GM12878 (cell line): ENCODE data around the gene ADIPOR1. TPM values are rescaled to one million over a fixed set of nuclear protein-coding genes. Genes with fewer than 3 reads are reported as not detected.

Experiments used
- ATAC-seq: fragments of 200-7000 bp; cut with Tn5 transposase; 3 replicates; pipeline ENCODE4 v1.9.1; 2020; ENCODE audit warnings: mild to moderate bottlenecking, moderate library complexity
- BruUV-seq: library from RNA; stranded (reverse); fragments of 400-500 nt; replicated peaks from 2 replicates; lab custom pipeline; 2021; lab: Mats Ljungman, UMichigan
- CTCF ChIA-PET: fragments of 300-600 bp; sonication (Branson Sonifier 250); formaldehyde crosslinking; extraction: SDS; loops from one replicate; lab custom pipeline; 2021; ENCODE audit warnings: inconsistent platforms; lab: Yijun Ruan, JAX
- POLR2A ChIA-PET: fragments of 350-600 bp; formaldehyde crosslinking; extraction: SDS; loops from one replicate; lab custom pipeline; 2021; ENCODE audit warnings: inconsistent platforms; lab: Charles Lee
- RAD21 ChIA-PET: fragments of 300-600 bp; sonication (Branson Sonifier 250); formaldehyde crosslinking; loops from one replicate; lab custom pipeline; 2023; ENCODE audit warnings: antibody characterized with exemption; ENCODE audit not compliant: unreplicated experiment; lab: Charles Lee
- SMC1A ChIA-PET: fragments of 300-600 bp; sonication (Branson Sonifier 250); formaldehyde crosslinking; loops from one replicate; lab custom pipeline; 2023; ENCODE audit not compliant: unreplicated experiment, uncharacterized antibody; lab: Charles Lee
- DNase-seq: peaks from one replicate; pipeline ENCODE4 v3.0.0-alpha.2; 2011; ENCODE audit warnings: low read depth, low spot score
- FAIRE-seq: peaks from 3 replicates; lab custom pipeline; 2011; peaks lifted over from hg19 to GRCh38; lab: Jason Lieb, UNC
- H2AFZ ChIP-seq: 2 replicates; pipeline ENCODE4 v1.6.0; 2011; ENCODE audit warnings: low read depth, low read length, control low read depth; ENCODE audit not compliant: control insufficient read depth
- H3K27ac ChIP-seq: 2 replicates; pipeline ENCODE4 v1.5.1; 2011; ENCODE audit warnings: control low read depth; ENCODE audit not compliant: control insufficient read depth, insufficient read depth
- H3K27me3 ChIP-seq, 2 experiments: replicated peaks in 1 of 2; 2 replicates each; pipeline versions ENCODE4 v1.6.0 to v1.6.1; 2011; ENCODE audit warnings: low read length in 1 of 2; ENCODE audit not compliant: control insufficient read depth in 2 of 2, insufficient read depth in 2 of 2
- H3K36me3 ChIP-seq, 2 experiments: 2 replicates each; pipeline ENCODE4 v1.5.1; 2011; ENCODE audit warnings: low read length in 1 of 2; ENCODE audit not compliant: control insufficient read depth in 2 of 2, insufficient read depth in 2 of 2
- H3K4me1 ChIP-seq: 2 replicates; pipeline ENCODE4 v1.6.1; 2011; ENCODE audit warnings: mild to moderate bottlenecking, low read length, moderate library complexity, mixed read lengths; ENCODE audit not compliant: control insufficient read depth, insufficient read depth
- H3K4me2 ChIP-seq: 2 replicates; pipeline ENCODE4 v1.6.0; 2011; ENCODE audit warnings: control low read depth; ENCODE audit not compliant: control insufficient read depth, insufficient read depth
- H3K4me3 ChIP-seq: fragments of 200-600 bp; sonication (generic); 2 replicates; pipeline ENCODE4 v1.5.1; 2016
- H3K79me2 ChIP-seq: 2 replicates; pipeline ENCODE4 v1.6.0; 2011; ENCODE audit warnings: low read length; ENCODE audit not compliant: control insufficient read depth, insufficient read depth
- H3K9ac ChIP-seq: 2 replicates; pipeline ENCODE4 v1.8.0; 2011; ENCODE audit warnings: low read length, control low read depth, mixed read lengths; ENCODE audit not compliant: control insufficient read depth, insufficient read depth
- H3K9me3 ChIP-seq: replicated peaks from 3 replicates; pipeline ENCODE4 v1.5.1; 2011; ENCODE audit warnings: mild to moderate bottlenecking, low read length; ENCODE audit not compliant: control insufficient read depth, insufficient read depth
- H4K20me1 ChIP-seq: 2 replicates; pipeline ENCODE4 v1.6.0; 2011; ENCODE audit not compliant: control insufficient read depth, insufficient read depth
- BCL11A ChIP-seq: IDR thresholded peaks from 2 replicates; pipeline ENCODE4 v1.6.1; 2011; ENCODE audit warnings: low read depth, low read length
- CBX3 ChIP-seq: fragments of 200-600 bp; sonication (generic); IDR thresholded peaks from 2 replicates; pipeline ENCODE4 v1.6.1; 2016; ENCODE audit warnings: low read depth, borderline replicate concordance
- SRF ChIP-seq, 2 experiments: IDR thresholded peaks; 2 replicates each; pipeline ENCODE4 v1.6.1; 2011; ENCODE audit warnings: low read depth in 2 of 2, low read length in 2 of 2, mild to moderate bottlenecking in 1 of 2, moderate library complexity in 1 of 2
- WGBS: methylation state at CpG from one replicate; pipeline ENCODE4 v1.1.6; 2016; ENCODE audit warnings: low lambda C conversion rate; ENCODE audit not compliant: insufficient replicate concordance, insufficient coverage; ENCODE audit errors: missing lambda C conversion rate; 5-methylcytosine and 5-hydroxymethylcytosine counted together
- in situ Hi-C: fragments of 300-500 bp; cut with MboI; formaldehyde crosslinking; loops from 9 replicates; pipeline ENCODE4 v1.14.3; 2018; ENCODE audit warnings: mixed read lengths
- intact Hi-C: fragments of 100-400 bp; cut with micrococcal nuclease; formaldehyde crosslinking; loops from one replicate; pipeline ENCODE4 v1.14.2; 2022; ENCODE audit not compliant: unreplicated experiment
- polyA plus RNA-seq, 11 experiments: library from polyadenylated mRNA; depleted of rRNA in 4 of 11; unstranded in 6 of 11; stranded (reverse) in 5 of 11; fragments of >200 nt; fragmentation: Nextera tagmentation in 4 of 11; fragmentation: Illumina TruSeq in 1 of 11; extraction: Ambion mirVana in 4 of 11; extraction: Trizol in 1 of 11; gene quantifications; 1 replicate in 1 of 11; 2 replicates in 10 of 11; pipeline versions ENCODE4 v1.2.1 to v1.2.3, GENCODE V29; 2011 to 2016; ENCODE audit warnings: inconsistent platforms in 2 of 11, missing spikeins in 2 of 11, low read depth in 1 of 11
- total RNA-seq, 4 experiments: library from RNA; depleted of rRNA in 3 of 4; stranded (reverse); fragments of >200 nt in 3 of 4; fragmentation: Illumina TruSeq in 1 of 4; extraction: Trizol in 1 of 4; gene quantifications; 2 replicates each; pipeline versions ENCODE4 v1.2.1 to v1.2.3, GENCODE V29; 2013 to 2021

ADIPOR1 gene
- total and polyA plus RNA-seq, 10 of the 15 experiments (the other 5 are each of a cell fraction or from before 2014, with no cell fraction given): 18.4 to 122 (median 65.6) TPM

- H2AFZ ChIP-seq: no peak overlapping the region
- DNase-seq (no peak), FAIRE-seq (no peak), ATAC-seq (no peak)
- CTCF ChIA-PET: interaction anchor here (0.6 kb wide), 1 partner anchor 12 kb away, joined by 3 read pairs; no protein-coding TSS in a partner anchor
- POLR2A ChIA-PET: no interaction called here
- peak overlapping the region; percentile 56 for H3K4me2 ChIP-seq
- RAD21 ChIA-PET: no interaction called here
- H3K4me3 ChIP-seq: peak overlapping the region; percentile 89
- H3K9ac ChIP-seq: peak overlapping the region; percentile 86
- no peaks in the 10 kb centered on the region for H3K27me3 ChIP-seq
- TSS peak; percentile 58 for BruUV-seq
- SMC1A ChIA-PET: no interaction called here
- no peak for TF ChIP-seq SRF (IDR thresholded peaks at IDR 0.05; ENCODE audit: low read depth in 2 of 2, low read length in 2 of 2)
- no peaks in the 10 kb centered on the region for H3K9me3 ChIP-seq
- WGBS: 86% methylated on average over 6 of the region's 6 CpGs
- H3K36me3 ChIP-seq: no peaks in the 10 kb centered on the region; a peak in 1 of 4 replicates
- in situ Hi-C loops: no loop called here
- peaks cover 10% of the 10 kb centered on the region; the same call in 1 of the 2 replicates for H3K4me1 ChIP-seq
- no peaks in the 10 kb centered on the region for H4K20me1 ChIP-seq
- intact Hi-C loops: no loop called here
- peaks cover 52% of the 10 kb centered on the region for H3K79me2 ChIP-seq
- no peak overlapping the region for H3K27ac ChIP-seq
Measured at GRCh38 chr1:202956969-202957368, 1.1 kb downstream of the ADIPOR1 start.

GRCh38 chr1:202954057-202954745 is 3.9 kb downstream of the ADIPOR1 start:
- CTCF ChIA-PET: interaction anchor here (0.7 to 2.3 kb wide), 7 partner anchors 9 to 313 kb away, joined by 3 to 10 read pairs (median 4); no protein-coding TSS in a partner anchor
- POLR2A ChIA-PET: interaction anchor here (0.7 to 1.7 kb wide), 6 partner anchors 10 to 66 kb away, joined by 3 to 6 read pairs (median 3); partner anchors contain the start of genes KLHL12 and RABIF
- BruUV-seq: no TSS peak
- H3K4me3 ChIP-seq: no peak overlapping the region
- DNase-seq (no peak), ATAC-seq (no peak)
- H4K20me1 ChIP-seq: no peaks in the 10 kb centered on the region
- WGBS: 77% methylated on average over 6 of the region's 6 CpGs
- no peaks in the 10 kb centered on the region for H3K27me3 ChIP-seq
- H3K27ac ChIP-seq: no peak overlapping the region
- in situ Hi-C loops (no loop called here), intact Hi-C loops (no loop called here)
- peaks cover 10% of the 10 kb centered on the region; the same call in 1 of the 2 replicates for H3K4me1 ChIP-seq
- no peaks in the 10 kb centered on the region; a peak in 2 of 4 replicates for H3K36me3 ChIP-seq
- TF ChIP-seq BCL11A (no peak), CBX3 (no peak)
- TF ChIP-seq, all 136 proteins: peak for 0
- Histone ChIP-seq H3K9me3 (no peaks in the 10 kb centered on the region), H3K4me2 (peak overlapping the region; percentile 43), H3K9ac (no peak overlapping the region), H2AFZ (no peak overlapping the region), H3K79me2 (peaks cover 54% of the 10 kb centered on the region)
- ChIA-PET RAD21 (interaction anchor here (0.5 kb wide), 1 partner anchor 179 kb away, joined by 3 read pairs; no protein-coding TSS in a partner anchor), SMC1A (interaction anchor here (0.6 to 1.9 kb wide), 7 partner anchors 8 to 203 kb away, joined by 3 to 6 read pairs (median 3); no protein-coding TSS in a partner anchor)
- no peak for FAIRE-seq
